Measurements from ENCODE around the gene SNAP25.

DNA sequence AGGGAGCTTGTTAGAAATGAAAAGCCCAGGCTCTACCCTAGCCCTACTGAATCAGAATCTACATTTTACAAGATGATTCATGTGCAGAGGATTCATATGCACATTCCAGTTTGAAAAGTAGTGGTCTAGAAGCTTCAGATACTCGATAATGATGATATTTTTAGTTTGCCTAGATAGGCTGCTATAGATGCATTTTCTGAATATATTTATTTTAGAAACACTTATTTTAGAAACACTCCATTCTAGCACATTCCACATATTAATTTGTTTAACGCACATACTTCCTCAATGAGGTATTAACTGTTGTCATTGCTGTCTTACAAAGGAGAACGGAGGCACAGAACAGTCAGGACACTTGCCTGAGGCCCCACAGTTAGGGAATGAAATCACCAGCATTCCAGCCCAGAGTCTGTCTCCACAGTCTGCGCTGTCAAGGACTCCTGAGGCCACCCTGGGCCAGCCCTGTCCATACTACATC lies 64.4 kb downstream of the SNAP25 start:
- TF ChIP-seq, protein P1, sequence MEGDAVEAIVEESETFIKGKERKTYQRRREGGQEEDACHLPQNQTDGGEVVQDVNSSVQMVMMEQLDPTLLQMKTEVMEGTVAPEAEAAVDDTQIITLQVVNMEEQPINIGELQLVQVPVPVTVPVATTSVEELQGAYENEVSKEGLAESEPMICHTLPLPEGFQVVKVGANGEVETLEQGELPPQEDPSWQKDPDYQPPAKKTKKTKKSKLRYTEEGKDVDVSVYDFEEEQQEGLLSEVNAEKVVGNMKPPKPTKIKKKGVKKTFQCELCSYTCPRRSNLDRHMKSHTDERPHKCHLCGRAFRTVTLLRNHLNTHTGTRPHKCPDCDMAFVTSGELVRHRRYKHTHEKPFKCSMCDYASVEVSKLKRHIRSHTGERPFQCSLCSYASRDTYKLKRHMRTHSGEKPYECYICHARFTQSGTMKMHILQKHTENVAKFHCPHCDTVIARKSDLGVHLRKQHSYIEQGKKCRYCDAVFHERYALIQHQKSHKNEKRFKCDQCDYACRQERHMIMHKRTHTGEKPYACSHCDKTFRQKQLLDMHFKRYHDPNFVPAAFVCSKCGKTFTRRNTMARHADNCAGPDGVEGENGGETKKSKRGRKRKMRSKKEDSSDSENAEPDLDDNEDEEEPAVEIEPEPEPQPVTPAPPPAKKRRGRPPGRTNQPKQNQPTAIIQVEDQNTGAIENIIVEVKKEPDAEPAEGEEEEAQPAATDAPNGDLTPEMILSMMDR (IDR thresholded peaks at IDR 0.05; ENCODE audit: insufficient read depth, low read length, poor library complexity, severe bottlenecking): no peak
- no peak for TF ChIP-seq EZH2phosphoT487 (conservative IDR thresholded peaks at IDR 0.05; ENCODE audit: low read length)
